Common myeloid progenitor, CD34-positive (primary cell): ENCODE results near the gene NIM1K.

Source experiments
- CTCF ChIA-PET: fragments of 350-600 bp; sonication (Branson Sonifier 250); formaldehyde crosslinking; loops from one replicate; lab custom pipeline; 2021; ENCODE audit warnings: antibody characterized with exemption; lab: Charles Lee
- POLR2A ChIA-PET: fragments of 350-600 bp; sonication (Branson Sonifier 250); formaldehyde crosslinking; loops from one replicate; lab custom pipeline; 2021; ENCODE audit warnings: antibody characterized with exemption; lab: Charles Lee
- DNase-seq, 3 donors: peaks; one replicate each; pipeline versions ENCODE4 v3.0.0 to v3.0.0-alpha.2; 2013
- H3K27ac ChIP-seq, 2 experiments: 1 replicate in 1 of 2; 2 replicates in 1 of 2; pipeline ENCODE4 v1.7.0; 2013; ENCODE audit warnings: inconsistent platforms in 2 of 2, low read length in 2 of 2, mild to moderate bottlenecking in 2 of 2, low read depth in 1 of 2, moderate library complexity in 1 of 2; ENCODE audit not compliant: severe bottlenecking in 2 of 2, insufficient read depth in 1 of 2, poor library complexity in 1 of 2
- H3K27me3 ChIP-seq, 5 experiments: replicated peaks in 2 of 5; 1 replicate in 3 of 5; 2 replicates in 2 of 5; pipeline versions ENCODE4 v1.6.1 to v1.7.0; 2013; ENCODE audit warnings: low read length in 4 of 5, mild to moderate bottlenecking in 2 of 5, moderate library complexity in 2 of 5, inconsistent platforms in 1 of 5; ENCODE audit not compliant: insufficient read depth in 5 of 5, control insufficient read depth in 4 of 5
- H3K36me3 ChIP-seq, 4 experiments: 1 replicate in 2 of 4; 2 replicates in 2 of 4; pipeline versions ENCODE4 v1.6.1 to v1.7.0; 2013; ENCODE audit warnings: low read length in 3 of 4, control low read depth in 1 of 4, mild to moderate bottlenecking in 1 of 4; ENCODE audit not compliant: control insufficient read depth in 4 of 4, insufficient read depth in 4 of 4
- H3K4me1 ChIP-seq, 4 experiments: 1 replicate in 3 of 4; 2 replicates in 1 of 4; pipeline versions ENCODE4 v1.6.1 to v1.7.1; 2013; ENCODE audit warnings: low read length in 3 of 4, mild to moderate bottlenecking in 3 of 4, control low read depth in 1 of 4, inconsistent platforms in 1 of 4, moderate library complexity in 1 of 4; ENCODE audit not compliant: control insufficient read depth in 4 of 4, insufficient read depth in 4 of 4; ENCODE audit errors: control extremely low read depth in 1 of 4
- H3K4me3 ChIP-seq, 7 experiments: 1 replicate in 4 of 7; 2 replicates in 3 of 7; pipeline versions ENCODE4 v1.5.1 to v1.7.0; 2013; ENCODE audit warnings: mild to moderate bottlenecking in 7 of 7, low read length in 6 of 7, moderate library complexity in 6 of 7, inconsistent platforms in 2 of 7, low read depth in 2 of 7, control low read depth in 1 of 7; ENCODE audit not compliant: insufficient read depth in 4 of 7, control insufficient read depth in 1 of 7; ENCODE audit errors: extremely low read depth in 1 of 7
- H3K9me3 ChIP-seq, 5 experiments: 1 replicate in 4 of 5; 2 replicates in 1 of 5; pipeline versions ENCODE4 v1.6.1 to v1.7.1; 2013; ENCODE audit warnings: low read length in 4 of 5, mild to moderate bottlenecking in 2 of 5, inconsistent platforms in 1 of 5, low read depth in 1 of 5, moderate library complexity in 1 of 5; ENCODE audit not compliant: control insufficient read depth in 4 of 5, insufficient read depth in 2 of 5; ENCODE audit errors: control extremely low read depth in 1 of 5
- WGBS: methylation state at CpG from one replicate; pipeline ENCODE4 v1.1.5; 2013; ENCODE audit not compliant: insufficient coverage; 5-methylcytosine and 5-hydroxymethylcytosine counted together

The NIM1K gene

DNA sequence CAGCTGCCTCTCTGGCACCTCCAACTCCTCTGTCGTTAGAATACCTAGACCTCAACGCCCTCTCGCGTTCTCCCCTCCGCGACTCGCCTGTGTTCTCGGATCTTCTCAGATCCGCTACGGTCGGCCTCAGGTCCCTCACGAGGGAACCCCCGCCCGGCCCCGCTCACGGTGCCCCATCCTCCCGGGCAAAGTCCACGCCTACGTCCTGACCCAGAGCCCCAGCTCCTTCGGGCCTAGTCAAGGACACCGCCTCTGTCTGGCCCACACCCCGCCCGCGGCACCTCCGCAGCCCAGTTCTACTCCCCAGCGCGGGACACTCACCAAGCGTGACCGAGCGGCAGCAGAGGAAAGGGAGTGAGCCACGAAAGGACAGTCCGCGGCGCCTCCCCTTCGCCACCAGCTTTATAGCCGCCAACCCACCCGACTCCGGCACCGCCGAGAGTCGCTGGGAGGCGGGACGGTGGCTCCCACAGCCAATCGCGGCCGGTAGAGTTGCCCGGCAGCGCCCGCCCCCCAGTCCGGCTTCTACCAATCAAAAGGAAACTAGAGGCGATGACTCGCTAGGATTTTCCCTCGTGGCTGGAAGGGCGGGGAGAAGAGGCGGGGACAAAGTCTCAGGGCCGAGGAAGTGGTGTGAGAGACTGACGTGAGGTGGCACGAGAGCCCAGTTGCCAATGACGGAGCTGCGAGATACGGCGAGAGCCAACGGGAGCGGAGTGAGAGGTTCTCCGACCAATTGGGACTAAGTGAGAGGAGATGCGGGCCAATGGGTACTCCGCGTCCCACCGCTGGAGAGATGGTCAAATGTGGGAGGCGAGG lies 121.2 kb downstream of the NIM1K start, which contains the start of gene HMGCS1:
Gene HMGCS1, minus strand, starts transcription at position 378 of the 819 bp plus-strand sequence. CDS start 14,447 bp downstream, outside the sequence.
- ChIA-PET POLR2A (interaction anchor here (0.6 to 2.3 kb wide), 5 partner anchors 133 to 248 kb away, joined by 3 to 14 read pairs (median 4); partner anchors contain the start of genes TMEM267 and ZNF131), CTCF (interaction anchor here (0.6 to 2.5 kb wide), 10 partner anchors 10 to 280 kb away, joined by 3 to 14 read pairs (median 4); partner anchors contain the start of gene TMEM267)
- peak; percentile 99 to 100 (median 100) for DNase-seq
- Histone ChIP-seq H3K36me3 (peaks cover 0 to 36% (median 0%) of the 10 kb centered on the region in 4 experiments), H3K27me3 (no peaks in the 10 kb centered on the region), H3K4me1 (peaks cover 13 to 52% (median 24%) of the 10 kb centered on the region in 4 experiments), H3K27ac (peak within 1 kb of the TSS; percentile 83 to 94), H3K4me3 (peak within 1 kb of the TSS; percentile 77 to 99 (median 87)), H3K9me3 (no peaks in the 10 kb centered on the region)
- under 1% methylated on average over 56 of the region's 70 CpGs for WGBS

GRCh38 chr5:43313854-43314457 lies 121.9 kb downstream of the NIM1K start:
- 87% methylated on average over 5 of the region's 8 CpGs for WGBS
- ChIA-PET POLR2A (interaction anchor here (0.6 to 2.3 kb wide), 3 partner anchors 170 to 1410 kb away, joined by 3 to 14 read pairs (median 3); partner anchors contain the start of genes RIMOC1 and TMEM267), CTCF (interaction anchor here (0.5 to 2.5 kb wide), 5 partner anchors 11 to 433 kb away, joined by 3 to 14 read pairs (median 5); partner anchors contain the start of gene TMEM267)
- H3K4me1 ChIP-seq: peaks cover 13 to 45% (median 23%) of the 10 kb centered on the region in 4 experiments
- H3K4me3 ChIP-seq: peak overlapping the region in 5 of 7 experiments; percentile 8 to 96 (median 53)
- peak overlapping the region; percentile 76 to 85 for H3K27ac ChIP-seq
- H3K36me3 ChIP-seq: peaks cover 0 to 31% (median 0%) of the 10 kb centered on the region in 4 experiments
- H3K9me3 ChIP-seq: no peaks in the 10 kb centered on the region
- no peaks in the 10 kb centered on the region for H3K27me3 ChIP-seq
- DNase-seq: no peak

GRCh38 chr5:43314724-43315123 lies 122.7 kb downstream of the NIM1K start:
- Histone ChIP-seq H3K27ac (no peak overlapping the region), H3K4me1 (peaks cover 13 to 37% (median 19%) of the 10 kb centered on the region in 4 experiments), H3K27me3 (no peaks in the 10 kb centered on the region), H3K9me3 (no peaks in the 10 kb centered on the region), H3K4me3 (no peak overlapping the region), H3K36me3 (peaks cover 0 to 24% (median 0%) of the 10 kb centered on the region in 4 experiments)
- CTCF ChIA-PET: interaction anchor here (0.5 kb wide), 1 partner anchor 434 kb away, joined by 3 read pairs; no protein-coding TSS in a partner anchor
- WGBS: 98% methylated on average over 6 of the region's 6 CpGs
- no peak for DNase-seq
- POLR2A ChIA-PET: interaction anchor here (0.6 kb wide), 1 partner anchor 1411 kb away, joined by 3 read pairs; the partner anchor contains the start of gene RIMOC1

DNA sequence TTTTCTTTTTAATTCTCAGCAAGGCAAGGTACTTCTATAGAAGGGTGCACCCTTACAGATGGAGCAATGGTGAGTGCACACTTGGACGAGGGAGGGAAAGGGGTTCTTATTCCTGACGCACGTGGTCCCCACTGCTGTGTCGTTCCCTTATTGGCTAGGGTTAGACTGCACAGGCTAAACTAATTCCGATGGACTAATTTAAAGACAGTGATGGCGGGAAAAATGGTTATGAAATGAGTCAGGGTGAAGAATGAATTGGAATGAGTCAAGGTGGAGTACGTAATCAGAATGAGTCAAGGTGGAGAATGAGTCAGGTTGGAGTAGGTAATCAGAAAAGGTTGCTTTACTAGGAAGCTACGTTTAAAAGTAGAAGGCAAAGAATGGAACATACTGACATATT lies 123.2 kb downstream of the NIM1K start:
- 96% methylated on average over 7 of the region's 8 CpGs for WGBS
- Histone ChIP-seq H3K36me3 (peaks cover 0 to 19% (median 0%) of the 10 kb centered on the region in 4 experiments), H3K9me3 (no peaks in the 10 kb centered on the region), H3K27ac (no peak overlapping the region), H3K4me3 (no peak overlapping the region), H3K27me3 (no peaks in the 10 kb centered on the region), H3K4me1 (peaks cover 13 to 32% (median 16%) of the 10 kb centered on the region in 4 experiments)
- POLR2A ChIA-PET: no interaction called here
- no peak for DNase-seq
- CTCF ChIA-PET: no interaction called here

DNA sequence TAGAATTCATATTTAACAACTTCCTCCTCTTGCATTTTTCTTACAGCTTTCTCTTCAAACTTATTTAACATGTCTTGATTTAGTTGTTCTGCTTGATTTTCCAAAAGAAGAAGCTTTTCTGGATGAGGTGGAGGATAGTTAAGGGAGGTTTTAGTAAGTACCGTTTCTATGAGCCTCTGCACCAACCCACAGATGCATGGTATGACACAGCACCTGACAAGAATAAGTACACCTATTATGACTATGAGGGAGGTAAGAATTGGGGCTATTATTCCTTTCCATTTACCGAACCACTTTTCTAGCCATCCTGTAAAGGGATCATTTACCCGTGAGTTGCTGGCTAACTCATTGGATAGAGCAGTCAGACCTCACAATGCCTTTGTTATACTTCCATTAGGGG lies 123.7 kb downstream of the NIM1K start:
- DNase-seq: no peak
- Histone ChIP-seq H3K4me3 (no peak overlapping the region), H3K4me1 (peaks cover 13 to 28% (median 16%) of the 10 kb centered on the region in 4 experiments), H3K36me3 (peaks cover 0 to 15% (median 0%) of the 10 kb centered on the region in 4 experiments), H3K27ac (no peak overlapping the region), H3K9me3 (no peaks in the 10 kb centered on the region), H3K27me3 (no peaks in the 10 kb centered on the region)
- ChIA-PET POLR2A (no interaction called here), CTCF (no interaction called here)
- 100% methylated on average over 1 of the region's 3 CpGs for WGBS

DNA sequence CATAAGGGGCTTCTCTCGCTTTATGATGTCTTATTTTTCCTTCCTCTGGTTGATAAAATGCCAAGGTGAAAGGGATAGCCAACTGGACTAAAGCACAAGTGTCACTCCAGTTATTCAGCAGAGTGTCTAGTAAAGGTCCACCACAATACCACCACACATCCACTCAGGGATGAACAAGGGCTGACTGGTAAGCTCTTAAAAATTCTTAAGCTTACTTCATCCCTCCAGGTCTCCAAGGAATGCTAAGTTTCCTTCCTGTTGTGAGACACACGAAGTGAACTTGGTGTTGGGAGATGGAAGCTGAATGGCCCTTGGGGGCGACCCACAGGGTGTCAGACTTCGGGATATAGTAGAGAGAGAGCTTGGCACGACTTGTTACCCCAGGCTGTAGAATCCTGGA lies 124.4 kb downstream of the NIM1K start:
- Histone ChIP-seq H3K4me3 (no peak overlapping the region), H3K9me3 (no peaks in the 10 kb centered on the region), H3K4me1 (peaks cover 13 to 20% (median 16%) of the 10 kb centered on the region in 4 experiments), H3K27ac (no peak overlapping the region), H3K36me3 (peaks cover 0 to 9% (median 0%) of the 10 kb centered on the region in 4 experiments), H3K27me3 (no peaks in the 10 kb centered on the region)
- ChIA-PET CTCF (interaction anchor here (1.5 kb wide), 1 partner anchor 10 kb away, joined by 3 read pairs; no protein-coding TSS in a partner anchor), POLR2A (no interaction called here)
- 97% methylated on average over 3 of the region's 5 CpGs for WGBS
- no peak for DNase-seq
